HG03175 (cell line): ENCODE measurements around the gene RNF2.
"Not testable (repeated sequence)": the region's sequence is repeated elsewhere in the genome, so short reads cannot be mapped to it uniquely, and the experiment has no call there.

Experiments used
- ATAC-seq: cut with Tn5 transposase; IDR thresholded peaks from one replicate; pipeline ENCODE4 v1.9.1; 2021; ENCODE audit warnings: mild to moderate bottlenecking, moderate library complexity; ENCODE audit not compliant: unreplicated experiment

RNF2 gene

DNA sequence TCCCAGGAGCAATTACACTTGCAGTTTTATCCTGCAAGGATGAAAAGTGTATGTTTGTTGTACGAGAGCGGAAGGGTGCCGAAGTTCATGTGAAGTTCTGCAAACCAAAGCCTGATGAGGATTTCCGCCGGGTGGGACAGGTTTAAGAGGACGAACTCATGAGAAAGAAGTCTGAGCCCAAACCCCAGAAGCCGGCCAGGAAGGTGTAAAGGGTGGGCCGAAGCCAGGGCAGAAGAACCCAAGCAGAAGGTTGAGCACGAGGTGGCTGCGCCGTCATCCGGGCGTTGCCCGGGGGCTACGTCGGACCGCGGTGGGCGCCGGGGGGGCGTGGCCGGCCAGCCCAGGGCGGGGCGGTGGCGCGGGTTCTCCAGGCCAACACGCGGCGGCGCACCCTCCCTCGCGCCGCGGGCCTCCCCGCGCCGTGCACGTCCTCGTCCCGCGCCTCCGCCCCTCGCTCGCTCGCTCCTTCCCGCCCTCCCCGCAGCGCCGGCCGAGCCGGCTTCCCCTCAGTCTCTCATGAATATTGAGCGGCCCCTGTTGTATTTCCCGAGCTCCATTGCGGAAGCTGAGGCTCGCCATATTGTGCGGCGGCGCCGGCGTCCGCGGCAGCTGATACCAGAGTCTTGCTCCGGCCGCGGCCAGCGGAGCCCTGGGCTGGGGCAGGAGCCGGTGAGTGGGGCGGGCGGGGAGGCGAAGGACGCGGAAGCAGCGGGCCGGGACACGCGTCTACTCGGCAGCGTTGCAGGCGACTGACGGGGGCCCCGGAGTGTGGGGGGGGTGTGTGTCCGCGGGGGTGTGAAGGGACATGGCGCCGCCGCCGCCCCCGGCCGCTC, at the start of gene RNF2:
Gene RNF2, plus strand, starts transcription at position 578 of the 833 bp plus-strand sequence. CDS start 41,996 bp downstream, outside the sequence.
- ATAC-seq = peak; percentile 86

DNA sequence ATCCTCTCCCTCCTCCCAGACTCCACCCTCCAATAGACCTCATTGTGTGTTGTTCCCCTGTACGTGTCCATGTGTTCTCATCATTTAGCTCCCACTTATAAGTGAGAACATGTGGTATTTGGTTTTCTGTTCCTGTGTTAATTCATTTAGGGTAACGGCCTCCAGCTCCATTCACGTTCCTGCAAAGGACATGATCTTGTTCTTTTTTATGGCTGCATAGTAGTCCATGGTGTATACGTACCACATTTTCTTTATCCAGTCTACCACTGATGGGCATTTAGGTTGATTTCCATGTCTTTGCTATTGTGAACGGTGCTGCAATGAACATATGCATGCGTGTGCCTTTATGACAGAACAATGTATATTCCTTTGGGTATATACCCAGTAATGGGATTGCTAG, 45.4 kb upstream of the RNF2 start:
- ATAC-seq = not testable (repeated sequence)

DNA sequence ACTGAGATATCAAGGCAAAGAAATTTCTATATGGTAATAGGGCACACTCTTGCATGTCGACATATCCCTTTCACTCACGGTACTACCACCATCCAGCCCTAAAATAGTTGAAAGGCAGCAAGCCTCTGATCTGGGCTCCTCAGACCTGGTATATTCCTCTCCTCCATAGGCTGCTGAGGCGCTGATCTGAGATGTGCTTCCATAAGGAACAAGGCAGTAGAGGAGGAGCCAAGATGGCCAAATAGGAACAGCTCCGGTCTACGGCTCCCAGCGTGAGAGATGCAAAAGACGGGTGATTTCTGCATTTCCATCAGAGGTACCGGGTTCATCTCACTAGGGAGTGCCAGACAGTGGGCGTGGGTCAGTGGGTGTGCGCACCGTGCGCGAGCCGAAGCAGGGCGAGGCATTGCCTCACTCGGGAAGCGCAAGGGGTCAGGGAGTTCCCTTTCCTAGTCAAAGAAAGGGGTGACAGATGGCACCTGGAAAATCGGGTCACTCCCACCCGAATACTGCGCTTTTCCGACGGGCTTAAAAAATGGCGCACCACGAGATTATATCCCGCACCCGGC, 44.0 kb upstream of the RNF2 start:
- ATAC-seq = not testable (repeated sequence)

DNA sequence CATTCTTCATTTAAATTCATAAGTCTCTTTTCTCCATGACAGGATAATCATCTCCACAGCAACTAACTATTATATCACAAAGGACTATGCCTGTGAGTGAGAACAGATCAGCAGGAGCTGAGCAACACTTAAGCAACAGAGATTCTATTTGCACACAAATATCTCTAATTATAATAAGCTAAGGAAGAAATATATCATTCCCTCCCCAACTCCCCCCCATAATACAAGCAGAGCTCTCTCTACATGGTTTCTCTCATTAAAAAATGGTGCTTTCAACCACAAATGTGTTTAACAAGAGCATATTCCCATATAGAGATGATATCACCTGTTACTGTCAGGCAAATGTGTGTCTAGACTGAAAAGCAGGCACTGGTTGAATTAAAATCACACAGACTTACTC, 36.5 kb upstream of the RNF2 start:
- no peak for ATAC-seq

DNA sequence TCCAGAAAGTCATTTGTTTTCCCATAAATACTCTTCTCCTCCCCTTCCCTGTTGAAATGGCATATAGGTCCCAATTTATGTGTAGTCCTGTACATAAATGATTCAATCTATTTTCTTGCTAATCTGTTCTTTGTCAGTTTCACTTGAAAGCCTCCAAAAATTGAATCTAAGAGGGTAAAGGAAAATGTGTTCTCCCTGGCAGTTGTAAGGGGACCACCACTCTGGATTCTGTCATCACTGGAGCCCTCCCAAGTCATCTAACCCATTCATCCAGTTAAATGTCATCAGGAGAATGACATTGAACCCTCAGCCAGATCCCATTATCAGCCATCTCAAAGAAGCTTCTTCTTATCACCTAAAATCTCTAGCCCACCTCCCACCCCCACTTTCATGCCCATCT, 35.0 kb upstream of the RNF2 start:
- ATAC-seq = no peak

DNA sequence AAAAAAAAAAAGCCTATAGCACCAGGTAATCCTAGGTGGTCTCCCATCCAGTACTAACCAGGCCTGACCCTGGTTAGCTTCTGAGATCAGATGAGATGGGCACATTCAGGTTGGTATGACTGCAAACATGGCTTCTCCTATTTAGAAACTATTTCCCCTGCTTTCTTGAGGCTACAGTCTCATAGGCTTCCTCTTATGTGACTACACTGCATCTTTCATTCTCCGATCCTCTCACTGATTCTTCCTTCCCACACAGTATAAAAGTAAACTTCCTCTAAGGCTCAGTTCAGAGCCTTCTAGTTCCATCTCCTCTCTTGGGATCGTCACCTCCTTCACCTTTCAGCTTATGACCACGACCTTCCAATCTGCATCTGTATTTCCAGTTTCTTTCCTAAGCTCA, 30.4 kb upstream of the RNF2 start:
- no peak for ATAC-seq

DNA sequence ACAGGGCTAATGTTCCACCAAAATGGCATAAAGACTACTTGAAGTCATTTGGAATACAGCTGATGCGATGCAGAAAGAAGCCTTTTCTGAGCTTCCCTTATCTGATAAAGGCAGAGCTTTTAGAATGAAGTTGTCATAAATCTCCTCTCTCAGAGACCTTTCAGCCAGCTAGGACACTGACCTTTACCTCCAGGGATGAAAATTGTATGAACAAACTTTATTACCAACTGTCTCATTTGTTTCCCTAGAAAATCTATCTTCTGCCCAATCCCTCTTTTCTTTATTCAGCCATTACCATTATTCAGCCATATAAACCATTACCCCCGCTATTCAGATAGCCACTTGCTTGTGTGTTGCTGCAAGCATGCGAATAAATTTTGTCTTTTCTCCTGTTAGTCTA, 29.7 kb upstream of the RNF2 start:
- no peak for ATAC-seq

DNA sequence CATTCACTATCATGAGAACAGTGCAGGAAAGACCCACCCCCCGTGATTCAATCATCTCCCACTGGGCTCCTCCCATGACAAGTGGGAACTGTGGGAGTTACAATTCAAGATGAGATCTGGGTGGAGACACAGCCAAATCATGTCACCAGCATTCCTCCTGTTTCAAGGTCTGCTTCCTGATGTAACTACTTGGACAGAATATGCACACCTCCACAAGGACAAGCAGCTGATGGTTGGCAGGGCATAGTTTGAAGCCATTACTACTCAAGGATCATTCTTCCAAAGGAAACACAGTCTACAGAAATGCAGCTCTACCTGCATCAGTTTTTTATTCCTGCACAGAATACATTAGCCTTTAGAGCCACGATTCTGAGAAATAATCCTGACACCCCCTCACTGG, 28.5 kb upstream of the RNF2 start:
- no peak for ATAC-seq

DNA sequence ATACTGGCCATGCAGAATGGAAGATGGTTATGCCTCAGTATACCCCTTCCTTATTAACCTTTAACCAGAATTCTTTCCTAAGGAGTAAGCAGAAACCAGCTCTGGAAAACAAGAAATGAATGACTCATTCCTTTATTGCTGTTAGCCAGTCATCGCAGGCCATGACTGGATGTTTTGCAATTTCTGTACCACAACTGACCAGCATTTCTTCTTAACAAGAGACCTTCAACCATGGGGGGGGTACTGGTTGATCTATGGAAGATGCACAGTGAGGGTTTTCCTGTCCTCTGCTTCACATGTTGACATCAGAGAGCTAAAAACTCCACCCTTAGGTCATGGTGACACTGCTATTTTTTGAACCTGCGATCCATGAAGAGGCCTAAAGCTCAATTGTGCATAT, 28.0 kb upstream of the RNF2 start:
- ATAC-seq = no peak

DNA sequence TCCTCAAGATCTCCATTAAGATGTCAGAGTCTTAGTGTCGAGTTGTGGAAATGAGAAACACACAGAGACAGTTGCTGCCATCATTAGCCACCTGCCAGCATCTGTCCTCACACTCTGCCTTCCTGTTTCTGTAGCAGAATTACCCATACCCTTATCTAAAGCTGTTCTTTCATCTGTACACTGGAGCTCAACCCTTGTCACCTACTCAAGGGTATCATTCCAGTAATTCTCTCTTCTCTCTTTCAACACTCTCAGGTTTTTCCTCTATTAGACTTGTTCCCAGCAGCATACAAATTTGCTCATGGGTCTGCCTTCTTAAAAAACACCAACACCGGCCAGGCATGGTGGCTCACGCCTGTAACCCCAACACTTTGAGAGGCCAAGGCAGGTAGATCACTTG, 27.4 kb upstream of the RNF2 start:
- ATAC-seq = no peak

DNA sequence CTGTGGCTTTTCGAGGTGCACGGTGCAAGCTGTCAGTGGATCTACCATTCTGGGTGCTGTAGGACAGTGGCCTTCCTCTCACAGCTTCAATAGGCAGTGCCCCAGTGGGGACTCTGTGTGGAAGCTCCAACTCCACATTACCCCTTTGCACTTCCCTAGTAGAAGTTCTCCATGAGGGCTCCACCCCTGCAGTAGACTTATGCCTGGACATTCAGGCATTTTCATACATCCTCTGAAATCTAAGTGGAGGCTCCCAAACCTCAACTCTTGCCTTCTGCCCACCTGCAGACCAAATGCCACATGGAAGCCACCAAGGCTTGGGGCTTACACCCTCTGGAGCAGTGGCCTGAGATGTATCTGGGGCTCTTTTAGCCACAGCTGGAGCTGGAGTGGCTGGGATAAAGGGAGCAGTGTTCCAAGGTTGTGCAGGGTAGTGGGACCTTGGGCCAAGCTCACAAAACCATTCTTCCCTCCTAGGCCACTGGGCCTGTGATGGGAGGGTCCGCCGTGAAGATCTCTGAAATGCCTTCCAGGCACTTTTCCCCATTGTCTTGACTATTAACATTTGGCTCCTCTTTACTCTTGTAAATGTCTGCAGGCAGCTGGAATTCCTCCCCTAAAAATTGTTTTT, 18.0 kb upstream of the RNF2 start:
- ATAC-seq = no peak

DNA sequence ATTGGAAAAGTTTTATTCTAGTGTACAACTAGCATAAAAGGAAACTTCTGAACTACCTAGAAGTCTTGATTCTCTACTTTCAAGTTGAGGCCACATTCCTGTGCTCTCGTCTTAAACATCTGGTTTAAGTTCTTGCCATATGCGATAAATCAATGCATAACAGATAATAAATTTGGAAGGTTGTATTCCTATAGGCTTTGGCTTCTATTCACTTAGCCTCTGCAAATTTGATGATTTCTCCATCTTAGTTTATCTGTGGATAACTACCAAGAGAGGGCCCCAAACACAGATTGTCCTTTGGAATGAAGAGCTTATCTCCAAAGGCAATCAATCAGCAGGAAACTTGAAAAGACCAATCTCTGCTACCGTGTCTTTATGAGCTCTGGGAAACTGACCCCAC, 11.7 kb upstream of the RNF2 start:
- ATAC-seq = no peak

DNA sequence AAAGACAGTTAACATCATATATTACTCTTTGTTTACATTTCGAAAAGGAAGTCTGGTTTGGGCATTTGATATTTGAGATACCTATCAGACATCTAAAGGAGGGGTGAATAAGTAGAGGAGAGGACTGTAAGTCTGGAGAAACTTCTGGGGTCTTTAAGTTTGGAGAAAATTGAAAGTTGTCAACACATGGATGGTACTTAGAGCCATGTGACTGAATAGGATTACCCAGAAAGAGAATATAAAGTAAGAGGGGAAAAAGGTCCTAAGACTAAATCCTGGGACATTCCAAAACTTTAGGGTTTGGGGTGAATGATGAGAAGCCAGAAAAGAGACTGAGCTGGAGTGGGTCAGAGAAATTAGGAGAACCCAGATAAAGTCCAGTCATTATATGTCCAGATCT, 10.1 kb upstream of the RNF2 start:
- ATAC-seq = no peak

DNA sequence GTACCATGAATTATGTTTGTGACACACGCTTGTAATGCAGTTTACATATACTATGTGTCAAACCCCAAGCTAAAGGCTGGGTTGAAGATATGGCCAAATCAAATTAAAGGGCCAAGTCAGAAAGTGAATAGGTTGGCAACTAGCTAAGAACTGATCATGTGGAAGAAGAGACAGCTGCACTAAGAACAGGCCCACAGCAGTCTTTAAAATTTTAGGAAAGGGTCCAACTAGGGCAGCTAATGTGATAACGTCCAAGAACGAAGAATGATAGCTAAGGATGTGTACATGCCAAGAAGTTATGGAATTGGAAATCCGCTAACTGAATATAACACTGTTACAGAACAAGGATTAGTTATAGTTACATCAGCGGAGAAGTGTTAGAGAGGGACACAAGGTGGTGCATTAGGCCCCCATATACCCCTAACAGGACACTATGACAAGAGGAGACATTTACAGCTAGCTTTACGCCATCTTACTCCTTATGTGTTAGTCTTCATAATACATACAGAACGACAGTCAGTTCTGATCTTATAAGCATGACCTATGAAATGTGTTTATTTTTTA, 6.5 kb upstream of the RNF2 start:
- ATAC-seq = no peak

DNA sequence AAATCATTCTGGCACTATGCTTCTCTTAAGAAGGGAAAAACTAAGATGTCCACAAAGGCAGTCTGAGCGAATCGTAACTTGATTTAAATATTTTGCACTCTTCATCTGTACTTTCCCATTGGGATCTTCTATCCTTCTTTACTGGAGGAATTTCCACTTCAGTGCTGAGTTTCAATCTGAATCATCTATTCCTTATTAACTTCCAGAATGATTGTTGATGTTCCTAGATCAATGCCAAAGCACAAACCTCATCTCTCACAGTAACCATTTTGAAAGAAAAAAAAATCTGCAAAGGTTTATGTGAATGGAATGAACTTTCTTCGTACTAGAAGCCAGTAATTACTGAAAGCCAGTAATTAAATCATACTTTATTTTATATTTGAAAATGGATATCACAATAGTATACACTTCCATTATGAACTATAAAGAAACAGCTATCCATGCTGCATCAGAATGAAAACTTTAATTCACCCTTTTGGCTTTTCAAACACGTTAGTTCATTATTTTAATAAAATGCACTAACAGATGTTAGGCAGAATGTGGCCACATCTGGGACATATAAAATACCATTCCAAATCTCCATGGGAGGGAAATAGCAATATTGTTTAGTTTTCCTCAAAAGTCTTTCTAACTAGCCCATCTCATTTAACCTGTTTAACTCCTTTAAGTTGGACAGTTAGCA, 5.5 kb upstream of the RNF2 start:
- ATAC-seq = no peak

DNA sequence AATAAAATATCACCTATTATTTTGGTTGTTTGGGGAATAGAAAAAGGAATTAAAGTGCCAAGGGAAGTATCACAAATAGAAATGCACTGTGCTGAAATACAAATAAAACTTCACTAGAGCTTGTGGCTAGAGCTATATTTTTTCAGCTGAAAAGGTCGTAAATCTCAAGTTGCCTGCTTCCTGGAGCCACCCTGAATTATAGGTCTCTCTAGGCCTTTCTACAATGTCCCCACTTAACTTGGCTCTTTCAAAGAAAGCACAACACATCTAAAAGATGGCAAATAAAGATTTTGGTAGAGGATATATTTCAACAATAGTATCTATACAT, 5.0 kb upstream of the RNF2 start:
- no peak for ATAC-seq

DNA sequence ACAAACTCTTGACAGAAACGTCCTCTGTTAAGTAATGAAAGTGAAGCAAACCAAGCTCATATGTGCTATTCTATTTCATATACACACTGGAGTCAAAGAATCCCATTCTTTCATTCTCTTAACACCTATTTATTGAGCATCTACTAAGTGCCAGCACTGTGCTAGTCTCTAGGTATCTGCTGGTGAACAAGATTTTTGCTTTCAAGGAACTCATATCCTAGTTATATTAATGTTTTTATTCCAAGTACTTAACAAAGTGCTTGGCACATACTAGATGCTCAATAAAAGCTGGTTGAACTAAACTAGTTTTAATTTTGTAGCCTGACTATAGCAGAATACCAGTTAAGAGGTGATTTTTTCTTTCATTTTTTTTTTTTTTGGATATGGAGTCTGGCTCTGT, 3.6 kb upstream of the RNF2 start:
- ATAC-seq = no peak

DNA sequence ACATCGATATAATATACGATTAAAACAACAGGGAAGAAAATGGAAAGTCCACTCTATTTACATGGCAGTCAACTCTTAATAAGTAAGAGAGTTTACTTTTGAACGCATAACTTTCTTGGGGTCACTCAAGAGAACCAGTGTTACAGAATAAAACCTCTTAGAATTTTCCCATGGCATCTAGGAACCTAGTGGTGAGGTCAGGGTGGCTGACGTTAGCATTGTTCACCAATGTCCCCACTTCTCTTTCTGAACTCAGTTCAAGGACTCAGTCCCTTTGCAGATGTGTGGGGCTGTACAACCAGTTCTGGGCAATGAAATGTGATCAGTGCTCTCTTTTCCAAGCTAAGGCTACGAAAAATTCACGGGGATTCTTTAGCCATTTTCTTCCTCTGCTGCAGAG, 2.6 kb upstream of the RNF2 start:
- ATAC-seq = no peak

DNA sequence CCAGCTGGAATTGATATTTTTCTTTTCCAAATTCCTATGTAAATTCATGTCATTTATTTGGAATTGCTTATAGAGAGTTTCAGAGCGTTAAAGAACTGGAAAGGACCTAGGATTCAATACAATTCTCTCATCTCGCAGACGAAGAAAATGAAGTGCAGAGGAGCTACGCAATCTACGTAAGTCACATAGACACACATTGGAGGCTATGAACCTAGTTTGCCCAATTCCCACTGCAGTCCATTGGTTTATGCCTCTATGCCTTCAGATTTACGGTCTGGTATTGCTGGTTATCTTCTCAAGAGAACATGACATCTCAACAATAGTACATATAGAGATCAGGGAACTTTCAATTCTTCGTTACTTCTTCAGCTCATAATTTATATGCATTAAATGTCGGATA, 971 bp upstream of the RNF2 start:
- no peak for ATAC-seq

DNA sequence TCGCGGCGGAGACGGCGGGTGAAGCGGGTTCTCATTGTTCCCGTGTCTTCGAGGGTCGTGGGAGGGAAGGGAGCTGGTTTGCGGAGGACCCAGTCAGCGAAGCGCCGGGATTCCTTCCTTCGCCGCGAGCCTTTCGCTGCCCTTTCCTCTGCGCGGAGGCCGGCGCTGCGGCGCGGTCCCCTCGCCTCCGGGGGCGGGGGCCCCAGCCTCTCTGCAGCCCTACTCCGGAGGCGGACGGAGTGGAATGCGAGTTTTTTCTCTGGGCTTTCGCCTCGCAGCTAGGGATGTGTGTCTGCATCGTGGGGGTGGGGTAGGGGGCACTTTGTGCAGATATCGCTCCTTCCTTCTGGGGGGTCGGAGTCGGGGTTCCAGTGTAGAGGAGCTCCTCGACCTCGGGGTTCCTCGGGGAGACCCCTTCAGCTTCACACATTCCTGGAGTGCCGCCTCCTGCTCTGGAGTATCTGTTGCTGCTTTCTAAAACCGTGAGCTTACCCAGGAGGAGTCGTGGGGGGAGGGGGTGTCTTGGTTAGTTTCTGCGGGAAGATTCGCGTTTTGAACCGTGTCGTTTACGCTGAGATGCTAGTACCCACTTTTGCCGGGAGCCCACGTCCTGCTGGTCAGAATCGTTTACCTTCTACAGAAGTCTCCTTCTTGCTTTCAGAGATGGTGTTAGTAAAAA, 595 bp downstream of the RNF2 start:
- ATAC-seq = peak; percentile 32

DNA sequence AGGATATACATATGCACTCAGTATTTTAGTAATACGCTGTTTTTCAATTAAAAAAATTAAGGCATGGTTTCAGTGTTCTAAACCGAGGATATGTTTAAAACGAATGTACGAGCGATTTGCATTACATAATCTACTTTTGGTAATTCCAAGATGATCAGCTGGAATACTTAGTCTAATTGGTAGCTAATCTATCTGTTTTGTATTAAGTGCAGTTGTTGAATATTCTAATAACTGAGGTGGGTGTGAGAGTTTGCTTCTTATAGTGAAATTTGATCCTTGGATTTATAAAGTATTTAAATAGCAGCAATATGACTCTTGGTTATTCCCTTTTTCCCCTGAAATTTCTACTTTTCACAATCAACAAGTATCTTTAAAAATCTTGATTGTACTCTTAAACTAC, 1.3 kb downstream of the RNF2 start:
- no peak for ATAC-seq
